GM21825 (cell line): ENCODE results near the gene MIAT.
A peak's percentile ranks its signal among the peaks of the same experiment; 100 is the strongest.

Source experiments
- ATAC-seq: cut with Tn5 transposase; IDR thresholded peaks from one replicate; pipeline ENCODE4 v1.9.1; 2021; ENCODE audit warnings: mild to moderate bottlenecking, moderate library complexity; ENCODE audit not compliant: unreplicated experiment

The MIAT gene

DNA sequence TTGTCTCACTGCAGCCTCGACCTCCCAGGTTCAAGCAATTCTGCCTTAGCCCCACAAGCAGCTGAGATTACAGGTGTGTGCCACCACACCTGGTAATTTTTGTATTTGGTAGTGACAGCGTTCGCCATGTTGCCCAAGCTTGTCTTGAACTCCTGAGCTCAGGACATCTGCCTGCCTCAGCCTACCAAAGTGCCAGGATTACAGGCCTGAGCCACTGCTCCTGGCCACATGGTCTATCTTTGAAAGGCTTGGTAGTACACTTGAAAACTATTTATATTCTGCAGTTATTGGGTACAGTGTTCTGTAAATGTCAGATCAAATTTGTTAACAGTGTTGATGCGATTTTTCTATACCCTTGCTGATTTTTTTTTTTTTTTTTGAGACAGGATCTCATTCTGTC, 26.1 kb upstream of the MIAT start:
- ATAC-seq: no peak

DNA sequence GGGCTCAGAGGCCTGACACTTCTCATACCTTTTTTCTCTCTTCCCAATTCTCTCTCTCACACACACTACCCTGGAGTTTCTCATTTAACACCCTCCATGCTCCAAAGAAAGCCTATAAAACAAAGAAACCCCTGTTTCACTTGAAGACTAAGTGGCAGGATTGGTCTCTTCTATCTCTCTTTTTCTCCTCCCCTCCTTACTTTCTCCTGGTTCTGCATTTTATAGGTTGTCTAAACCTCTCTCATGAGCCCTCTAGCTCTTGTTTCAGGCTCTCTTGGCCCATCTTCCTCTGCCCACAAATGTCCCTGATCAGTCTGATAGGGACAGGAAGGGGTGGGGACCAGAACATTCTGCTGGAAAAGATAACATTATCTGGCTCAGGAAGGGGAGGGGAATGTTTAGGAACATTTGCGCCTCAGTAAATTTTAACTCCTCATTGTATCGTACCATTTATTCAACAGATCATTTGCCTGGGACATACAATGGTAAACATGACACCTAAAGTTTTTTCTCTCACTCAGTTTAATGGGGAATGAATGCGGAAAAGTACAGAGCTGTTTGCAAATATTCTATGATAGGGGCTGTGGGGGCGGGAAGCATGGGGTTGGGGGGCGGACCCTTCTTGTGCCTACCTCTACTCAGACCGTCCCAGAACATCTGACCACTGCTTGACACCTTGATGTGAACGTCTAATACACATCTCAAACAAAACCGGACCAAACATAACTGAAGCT, 24.8 kb upstream of the MIAT start:
- ATAC-seq: no peak

DNA sequence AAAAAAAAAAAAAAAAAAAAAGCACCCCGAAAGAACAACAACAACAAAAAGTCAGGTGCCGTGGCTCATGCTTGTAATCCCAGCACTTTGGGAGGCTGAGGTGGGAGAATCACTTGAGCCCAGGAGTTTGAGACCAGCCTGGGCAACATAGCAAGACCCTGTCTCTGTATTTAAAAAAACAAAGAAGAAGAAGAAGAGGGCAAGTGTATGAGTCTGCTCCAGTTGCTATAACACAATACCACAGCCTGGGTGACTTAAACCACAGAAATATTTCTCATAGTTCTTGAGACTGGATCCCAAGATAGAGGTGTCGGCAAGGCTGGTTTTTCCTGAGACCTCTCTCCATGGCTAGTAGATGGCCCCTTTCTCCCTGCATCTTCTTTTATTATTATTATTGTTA, 23.2 kb upstream of the MIAT start:
- no peak for ATAC-seq

DNA sequence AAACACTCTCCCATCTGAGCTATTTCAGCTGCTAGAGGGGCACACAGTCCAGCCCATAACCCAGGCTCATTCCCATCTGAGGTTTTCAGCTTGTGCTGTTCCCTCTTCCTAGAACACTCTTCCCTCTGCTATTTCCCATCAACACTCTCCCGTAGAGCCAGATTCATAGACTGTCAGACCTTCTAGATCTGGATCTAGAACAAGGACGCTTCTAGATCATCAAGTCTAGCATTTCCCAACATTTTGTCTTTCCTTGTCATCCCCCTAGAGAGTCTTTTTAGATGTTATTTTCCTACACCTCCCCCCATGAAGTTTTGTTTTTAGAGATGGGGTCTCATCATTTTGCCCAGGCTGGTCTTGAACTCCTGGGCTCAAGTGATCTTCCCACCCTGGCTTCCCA, 22.3 kb upstream of the MIAT start:
- ATAC-seq: no peak

DNA sequence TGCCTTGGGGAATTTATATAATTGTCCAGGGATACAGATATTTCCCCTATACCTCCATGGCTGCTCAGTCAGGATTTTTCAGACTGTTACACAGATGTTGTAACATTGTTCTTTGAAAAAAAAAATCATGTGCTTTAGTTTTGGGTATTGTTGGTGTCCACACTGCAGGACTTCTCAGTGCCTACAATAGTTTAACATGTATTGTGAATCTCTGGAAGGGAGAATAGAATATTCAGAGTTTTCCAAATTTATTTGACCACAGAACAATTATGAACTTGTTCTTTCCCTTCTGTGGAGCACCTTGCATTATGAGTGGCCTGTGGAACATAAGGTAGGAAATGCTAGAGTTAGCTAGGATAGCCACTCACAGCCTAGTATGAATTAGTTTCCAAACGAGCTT, 21.1 kb upstream of the MIAT start:
- ATAC-seq: no peak

DNA sequence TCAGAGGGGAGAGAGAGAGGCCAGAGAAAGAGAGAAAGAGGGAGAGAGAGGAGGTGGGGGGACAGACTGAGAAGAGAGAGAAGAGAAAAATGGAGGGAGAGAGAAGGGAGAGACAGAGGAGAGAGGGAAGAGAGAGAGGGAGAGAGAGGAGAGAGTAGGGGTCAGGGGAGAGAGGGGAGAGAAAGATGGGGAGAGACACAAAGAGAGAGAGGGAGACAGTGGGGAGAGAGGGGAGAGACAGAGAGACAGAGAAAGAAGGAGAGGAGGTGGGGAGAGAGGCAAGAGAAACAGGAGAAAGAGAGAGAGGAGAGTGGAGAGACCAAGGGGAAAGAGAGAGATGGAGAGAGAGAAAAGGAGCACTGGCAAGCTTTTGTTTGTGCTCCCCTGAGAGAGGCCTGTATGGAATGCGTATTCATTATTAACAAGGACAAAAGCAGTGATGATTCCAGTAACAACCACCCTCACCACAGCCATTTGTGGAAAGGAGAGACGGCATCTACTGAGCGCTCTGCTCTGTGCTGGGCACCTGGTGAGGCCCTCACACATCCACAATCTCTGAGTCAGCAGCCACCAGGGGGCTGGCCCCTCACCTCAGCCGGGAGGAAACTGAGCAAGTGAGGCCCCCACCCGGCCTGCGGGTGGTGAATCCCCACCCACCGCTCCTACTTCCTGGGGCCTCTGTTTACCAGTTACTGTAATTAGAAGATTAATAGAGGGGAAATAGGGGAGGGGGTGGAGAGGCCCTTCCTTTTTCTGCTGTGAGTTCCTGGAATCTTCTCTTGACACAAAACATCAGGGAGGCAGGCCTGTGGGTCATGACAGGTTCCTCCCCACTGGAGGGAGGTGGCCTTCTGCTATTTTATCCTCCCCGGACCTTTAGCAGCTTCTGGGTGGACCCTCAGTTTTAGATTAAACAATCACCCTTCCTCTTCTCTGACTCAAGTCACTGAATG, 14.6 kb upstream of the MIAT start:
- ATAC-seq: no peak

DNA sequence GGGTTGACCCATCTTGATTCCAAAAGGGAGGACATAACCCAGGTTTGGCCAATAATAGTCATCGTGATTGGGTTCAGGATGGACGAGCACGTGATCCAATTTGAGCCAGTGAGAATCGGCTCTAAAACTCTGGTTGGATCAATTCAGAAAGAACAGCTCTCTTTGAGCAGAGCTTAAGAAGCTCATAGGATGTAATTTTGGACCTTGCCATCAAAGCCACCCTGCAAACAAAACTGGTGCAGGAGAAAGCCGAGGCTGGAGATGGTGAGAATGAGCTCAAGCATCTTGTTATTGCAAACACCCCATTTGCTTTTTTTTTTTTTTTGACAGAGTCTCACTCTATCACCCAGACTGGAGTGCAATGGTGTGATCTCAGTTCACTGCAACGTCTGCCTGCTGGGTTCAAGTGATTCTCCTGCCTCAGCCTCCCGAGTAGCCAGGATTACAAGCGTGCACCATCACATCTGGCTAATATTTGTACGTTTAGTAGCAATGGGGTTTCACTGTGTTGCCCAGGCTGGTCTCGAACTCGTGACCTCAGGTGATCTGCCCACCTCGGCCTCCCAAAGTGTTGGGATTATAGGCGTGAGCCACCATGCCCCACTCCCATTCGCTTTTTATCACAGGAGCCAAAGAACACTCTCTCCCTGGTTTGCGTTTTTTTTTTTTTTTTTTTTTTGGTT, 13.8 kb upstream of the MIAT start:
- no peak for ATAC-seq

DNA sequence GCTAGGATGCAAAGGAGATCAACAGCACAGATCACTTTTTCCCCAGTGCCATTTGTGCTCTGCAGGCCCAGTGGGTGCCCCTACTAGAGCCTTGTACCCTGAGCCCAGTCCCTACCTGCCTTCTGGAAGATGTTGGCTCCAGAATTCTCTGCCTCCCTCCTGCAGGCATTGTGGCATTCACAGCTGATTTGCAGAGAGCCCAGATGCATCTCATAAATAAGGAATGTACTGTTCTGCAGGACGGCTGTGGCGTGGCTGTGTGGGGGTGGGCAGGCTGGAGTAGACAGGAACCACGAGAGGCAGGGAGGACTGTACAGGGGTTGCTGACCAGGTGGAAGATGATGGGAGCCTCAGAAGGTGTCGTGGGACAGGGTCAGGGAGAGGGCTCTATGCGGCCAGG, 11.2 kb upstream of the MIAT start:
- no peak for ATAC-seq

DNA sequence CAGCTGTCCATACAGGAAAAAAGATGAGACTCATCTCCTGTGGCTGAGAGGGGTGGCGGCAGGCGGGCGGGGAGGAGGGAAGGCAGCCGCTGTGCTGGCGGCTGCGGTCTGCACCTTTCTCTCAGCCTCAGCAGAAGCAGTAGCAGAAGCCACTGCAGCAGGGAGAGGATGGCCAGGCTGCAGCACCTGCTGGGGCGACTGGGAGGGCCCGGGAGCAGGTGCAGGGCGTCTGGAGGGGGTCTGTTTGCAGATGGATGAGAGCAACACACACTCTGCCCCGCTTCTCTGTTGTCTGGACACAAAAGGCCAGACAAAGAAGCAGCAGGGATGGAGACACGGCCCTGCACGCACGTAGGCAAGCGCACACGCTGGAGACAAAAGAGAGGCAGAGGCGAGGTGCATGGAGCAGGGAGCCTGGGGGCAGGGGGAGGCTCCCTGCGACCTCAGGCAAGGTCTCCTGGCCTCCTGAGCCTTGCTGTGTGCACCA, 9.3 kb upstream of the MIAT start:
- no peak for ATAC-seq

DNA sequence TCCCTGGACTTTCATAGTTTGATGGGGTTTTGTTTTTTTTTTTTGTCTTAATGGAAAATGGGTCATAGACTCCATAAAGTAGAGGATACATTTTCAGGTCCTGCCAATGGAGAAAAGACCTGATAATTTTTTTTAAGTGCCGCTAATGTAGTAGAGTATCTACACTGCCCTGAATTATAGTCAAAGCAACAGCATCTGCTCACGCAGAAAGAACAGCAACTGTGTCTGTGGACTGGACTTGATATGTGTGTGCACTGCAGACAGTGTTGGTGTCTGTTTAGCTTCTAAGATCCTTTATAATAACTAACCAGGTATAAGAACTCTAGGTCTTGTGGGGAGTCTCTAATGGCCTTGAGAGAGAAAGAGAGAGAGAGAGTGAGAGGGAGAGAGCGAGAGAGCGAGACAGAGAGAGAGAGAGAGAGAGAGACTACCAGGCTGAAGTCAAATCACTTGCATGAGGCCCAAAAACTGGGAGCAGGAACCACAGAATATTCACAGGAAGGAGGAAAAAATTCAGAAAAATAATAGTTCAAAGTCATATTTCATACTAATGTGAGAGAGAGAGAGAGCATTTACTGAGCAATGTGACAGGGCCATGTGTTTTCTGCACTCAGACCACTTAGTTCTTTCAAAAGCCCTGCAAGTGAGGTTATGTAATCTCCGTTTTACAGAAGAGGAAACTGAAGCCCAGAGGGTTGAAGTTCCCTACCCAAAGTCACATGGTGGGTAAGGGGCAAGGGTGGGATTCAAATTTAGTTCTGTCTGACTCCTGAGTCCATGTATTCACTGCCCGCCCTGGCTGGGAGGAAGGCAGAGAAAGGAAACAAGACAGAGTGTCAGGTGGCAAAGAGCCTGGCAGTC, 8.6 kb upstream of the MIAT start:
- no peak for ATAC-seq

DNA sequence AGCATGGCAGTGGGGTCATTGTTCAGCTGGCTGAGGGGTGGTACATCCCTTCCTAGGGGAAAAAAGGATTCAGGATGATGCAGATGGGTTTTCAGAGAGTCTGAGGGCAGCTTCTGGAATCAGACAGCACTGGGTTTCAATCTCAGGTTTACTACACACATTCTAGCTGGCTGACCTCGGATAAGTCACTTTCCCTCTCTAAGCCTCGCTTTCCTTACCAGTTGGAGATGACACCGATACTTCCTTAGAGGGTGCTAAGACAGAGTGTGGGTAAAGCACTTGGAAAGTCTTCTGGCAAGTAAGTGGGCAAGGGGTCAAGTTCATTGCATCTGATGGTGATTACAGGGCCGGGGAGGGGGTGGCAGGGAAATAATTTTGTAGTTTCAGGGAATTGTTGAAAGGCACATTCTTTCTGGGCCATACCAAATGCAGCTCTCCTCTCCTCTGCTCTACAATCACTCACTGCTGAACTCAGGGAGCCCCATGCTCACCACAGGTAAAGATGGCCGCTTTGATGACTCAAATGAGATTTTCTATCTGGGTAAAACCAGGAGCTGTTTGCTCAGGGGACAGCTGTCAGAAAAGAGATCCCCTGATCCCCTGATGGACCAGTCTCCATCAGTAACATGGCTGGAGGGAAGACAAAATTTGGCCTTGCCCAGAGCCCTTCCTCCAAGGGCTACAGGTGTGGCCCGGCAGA, 6.5 kb upstream of the MIAT start:
- no peak for ATAC-seq

DNA sequence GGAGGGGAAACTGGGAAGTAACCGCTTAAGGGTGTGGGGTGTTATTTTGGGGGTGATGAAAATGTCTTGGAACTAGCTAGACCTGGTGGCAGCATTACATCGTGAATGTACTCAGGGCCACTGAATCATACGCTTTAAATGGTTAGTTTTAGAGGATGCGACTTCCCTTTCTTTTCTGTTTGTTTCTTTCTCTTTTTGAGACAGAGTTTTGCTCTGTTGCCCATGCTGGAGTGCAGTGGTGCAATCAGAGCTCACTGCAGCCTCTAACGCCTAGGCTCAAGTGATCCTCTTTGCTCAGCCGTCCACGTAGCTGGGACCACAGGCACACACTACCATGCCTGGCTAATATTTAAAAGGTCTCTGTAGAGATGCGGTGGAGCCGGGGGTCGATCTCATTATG, 5.6 kb upstream of the MIAT start:
- ATAC-seq: no peak

DNA sequence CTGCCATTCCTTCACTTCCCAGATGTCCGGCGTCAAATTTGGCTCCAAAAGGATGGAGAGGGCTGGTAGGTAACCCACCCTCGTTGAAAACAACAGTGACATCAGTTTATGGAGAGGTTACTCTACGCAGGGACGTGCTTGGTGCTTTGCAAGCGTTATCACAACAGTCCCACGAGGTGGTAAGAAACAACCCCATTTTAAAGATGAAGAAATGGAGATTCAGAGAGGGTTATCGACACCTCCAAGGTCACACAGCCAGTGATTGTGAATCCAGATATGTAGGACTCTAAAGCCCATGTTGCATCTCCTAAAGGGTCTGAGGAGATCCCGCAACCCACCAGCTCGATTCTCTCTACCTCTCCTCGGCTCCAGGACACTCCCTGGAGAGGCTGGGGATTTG, 773 bp downstream of the MIAT start:
- ATAC-seq: no peak

DNA sequence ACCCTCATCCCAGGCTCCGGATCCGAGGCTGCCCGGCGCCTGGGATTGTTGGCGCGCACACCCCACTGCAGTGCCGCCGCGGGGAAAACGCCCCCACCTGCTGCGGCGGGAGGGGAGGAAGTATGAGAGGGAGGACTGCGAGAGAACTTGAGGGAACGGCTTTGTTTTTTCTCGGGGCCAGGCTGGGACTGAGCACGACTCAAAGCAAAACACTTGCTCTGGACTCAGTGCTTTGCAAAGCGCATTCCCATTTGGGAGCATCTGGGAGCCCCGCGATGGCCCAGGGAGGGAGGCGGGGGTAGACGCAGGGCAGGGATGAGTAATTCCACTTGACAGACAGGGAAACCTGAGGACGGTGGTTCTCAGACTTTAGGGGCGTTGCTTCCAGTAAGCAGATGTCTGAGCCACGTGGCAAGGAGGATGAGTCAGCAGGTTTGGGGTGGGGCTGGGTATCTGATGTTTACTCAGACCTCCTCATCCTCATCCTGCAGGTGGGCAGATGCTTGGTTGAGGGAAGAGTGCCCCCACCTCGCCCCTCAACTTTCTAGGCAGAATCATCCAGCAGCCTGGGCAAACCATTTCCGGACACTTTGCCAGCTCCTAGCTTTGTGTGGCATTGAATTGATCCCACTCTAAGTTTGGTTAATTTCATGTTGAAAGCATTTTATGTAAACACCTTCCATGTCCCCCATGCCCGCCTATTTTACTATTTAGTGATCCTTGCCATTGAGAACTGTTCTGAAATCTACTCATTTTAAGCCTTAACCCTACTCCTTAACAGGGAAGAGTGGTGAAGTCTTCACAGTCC, 1.5 kb downstream of the MIAT start:
- ATAC-seq: peak; percentile 57

DNA sequence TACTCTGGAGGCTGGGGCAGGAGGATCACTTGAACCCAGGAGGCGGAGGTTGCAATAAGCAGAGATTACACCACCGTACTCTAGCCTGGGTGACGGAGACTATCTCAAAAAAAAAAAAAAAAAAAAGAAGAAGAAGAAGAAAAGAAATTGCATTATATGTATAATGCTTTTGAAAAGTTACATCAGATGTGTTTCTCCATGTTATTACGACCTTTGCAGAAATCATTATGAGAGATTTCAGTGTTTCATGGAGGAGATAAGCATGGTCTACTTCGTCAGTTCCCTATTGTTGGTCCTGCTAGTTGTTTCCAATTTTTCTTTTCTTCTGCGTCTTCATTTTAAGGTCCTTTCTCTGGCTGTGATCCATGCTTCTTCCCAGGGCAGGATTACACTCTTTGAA, 3.0 kb downstream of the MIAT start:
- no peak for ATAC-seq

DNA sequence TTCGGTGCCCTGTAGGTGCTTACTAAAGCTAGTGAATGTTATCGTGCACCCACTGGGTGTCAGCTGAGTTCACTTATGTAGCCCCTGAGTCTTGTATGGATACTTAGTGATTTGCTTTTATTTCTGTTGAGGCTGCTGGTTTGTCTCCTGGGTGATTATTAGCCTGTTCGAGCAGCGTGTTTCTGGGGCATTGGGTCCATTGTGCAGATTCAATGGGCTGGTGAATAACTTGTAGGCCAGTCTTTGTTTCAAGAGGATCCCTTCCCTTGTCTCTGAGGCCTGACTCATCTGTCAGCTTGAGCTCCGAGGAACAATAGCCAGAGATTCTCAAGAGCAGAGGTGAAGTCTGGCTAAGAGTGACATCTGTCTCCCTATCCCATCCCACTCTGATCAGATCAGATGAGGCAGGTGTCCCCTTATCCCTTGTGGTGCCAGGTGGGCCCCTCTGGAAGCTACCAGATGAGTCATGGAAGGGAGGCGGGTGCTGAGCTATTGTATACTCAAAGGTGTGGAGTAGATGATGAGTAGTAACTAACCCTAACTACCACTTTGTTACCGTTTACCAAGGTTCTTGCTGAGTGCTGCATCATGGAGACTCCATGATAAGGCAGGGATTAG, 3.7 kb downstream of the MIAT start:
- no peak for ATAC-seq

DNA sequence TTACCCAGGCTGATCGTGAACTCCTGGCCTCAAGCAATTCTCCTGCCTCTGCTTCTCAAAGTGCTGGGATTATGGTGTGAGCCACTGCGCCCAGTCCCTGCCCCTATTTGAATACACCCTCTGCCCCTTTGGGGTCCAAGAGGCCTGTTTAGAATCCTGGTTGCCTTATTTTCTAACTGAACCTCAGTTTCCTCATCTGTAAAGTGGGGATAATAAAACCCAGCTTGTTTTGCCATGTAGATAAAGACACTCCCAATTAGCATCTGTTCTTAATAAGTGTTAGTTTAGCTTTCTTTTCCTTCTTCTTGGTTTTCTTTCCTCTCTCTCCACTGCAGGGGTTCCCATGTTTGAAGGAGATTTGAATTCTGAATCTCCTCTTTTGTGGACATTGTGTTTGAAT, 4.8 kb downstream of the MIAT start:
- no peak for ATAC-seq

DNA sequence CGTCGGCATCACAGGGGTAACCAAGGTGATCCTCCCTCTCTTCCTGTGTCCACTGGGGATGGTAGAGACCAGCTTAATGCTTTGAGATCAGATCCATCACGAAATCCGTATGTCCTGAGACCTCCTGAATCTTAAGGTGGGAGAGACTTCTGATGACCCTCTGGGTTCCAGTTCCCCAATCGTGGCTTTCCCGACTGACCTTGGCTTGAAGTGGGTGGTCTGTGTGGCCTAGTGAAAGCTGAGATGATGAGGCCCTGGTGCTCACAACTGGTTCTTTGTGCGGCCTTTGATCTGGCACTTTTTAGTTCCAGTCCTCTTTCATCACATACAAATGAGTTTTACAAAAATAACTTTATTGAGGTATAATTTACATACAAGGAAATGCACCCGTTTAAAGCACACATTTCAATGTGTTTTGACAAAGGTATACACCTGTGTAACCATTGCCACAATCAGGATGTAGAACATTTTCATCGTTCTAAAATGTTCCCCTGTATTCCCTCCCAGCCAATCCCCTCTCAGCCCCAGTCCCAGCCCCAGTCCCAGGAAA, 6.1 kb downstream of the MIAT start:
- ATAC-seq: no peak
